SK-N-SH (cell line): Measurements from ENCODE around the gene OR10G8.

ENCODE experiments used
- PBX3 ChIP-seq: IDR thresholded peaks from 2 replicates; pipeline ENCODE4; 2012
- YY1 ChIP-seq: IDR thresholded peaks from 2 replicates; pipeline ENCODE4 v1.4.0; 2012; ENCODE audit warnings: low read depth, mild to moderate bottlenecking
- TF ChIP-seq, protein P1 (sequence below): fragments of 200-600 bp; sonication (generic); IDR thresholded peaks from 2 replicates; pipeline ENCODE4 v1.6.1; 2017; ENCODE audit warnings: antibody characterized with exemption, mild to moderate bottlenecking, moderate library complexity

DNA sequence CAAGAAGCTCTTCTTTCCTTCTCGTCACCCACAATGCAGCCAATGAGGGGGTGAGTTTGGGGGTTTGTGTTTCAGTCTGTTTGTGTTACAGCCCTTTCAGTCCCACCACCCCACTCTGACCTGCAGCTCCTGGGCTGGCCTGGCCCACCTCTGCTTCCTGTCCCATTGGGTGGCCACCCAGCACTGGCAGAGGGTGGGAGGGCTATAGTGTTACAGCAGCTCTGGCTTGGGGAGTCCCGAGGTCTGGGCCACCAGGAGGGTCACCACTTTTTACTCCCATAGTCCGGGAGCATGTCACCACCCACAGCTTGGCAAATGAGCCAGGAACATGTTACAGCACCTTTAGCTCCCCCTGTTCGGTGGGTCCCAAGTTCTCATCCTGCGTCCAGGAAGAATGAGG, 47.3 kb upstream of the OR10G8 start:
- TF ChIP-seq PBX3 (no peak), YY1 (no peak)
- TF ChIP-seq, protein P1, sequence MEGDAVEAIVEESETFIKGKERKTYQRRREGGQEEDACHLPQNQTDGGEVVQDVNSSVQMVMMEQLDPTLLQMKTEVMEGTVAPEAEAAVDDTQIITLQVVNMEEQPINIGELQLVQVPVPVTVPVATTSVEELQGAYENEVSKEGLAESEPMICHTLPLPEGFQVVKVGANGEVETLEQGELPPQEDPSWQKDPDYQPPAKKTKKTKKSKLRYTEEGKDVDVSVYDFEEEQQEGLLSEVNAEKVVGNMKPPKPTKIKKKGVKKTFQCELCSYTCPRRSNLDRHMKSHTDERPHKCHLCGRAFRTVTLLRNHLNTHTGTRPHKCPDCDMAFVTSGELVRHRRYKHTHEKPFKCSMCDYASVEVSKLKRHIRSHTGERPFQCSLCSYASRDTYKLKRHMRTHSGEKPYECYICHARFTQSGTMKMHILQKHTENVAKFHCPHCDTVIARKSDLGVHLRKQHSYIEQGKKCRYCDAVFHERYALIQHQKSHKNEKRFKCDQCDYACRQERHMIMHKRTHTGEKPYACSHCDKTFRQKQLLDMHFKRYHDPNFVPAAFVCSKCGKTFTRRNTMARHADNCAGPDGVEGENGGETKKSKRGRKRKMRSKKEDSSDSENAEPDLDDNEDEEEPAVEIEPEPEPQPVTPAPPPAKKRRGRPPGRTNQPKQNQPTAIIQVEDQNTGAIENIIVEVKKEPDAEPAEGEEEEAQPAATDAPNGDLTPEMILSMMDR = no peak
